H9 (cell line): ENCODE data around the gene KICS2. TPM values are rescaled to one million over a fixed set of nuclear protein-coding genes. Genes with fewer than 3 reads are reported as not detected.

Experiments
- DNase-seq: peaks from one replicate; pipeline ENCODE4 v3.0.0-alpha.2; 2017
- H2AFZ ChIP-seq: one replicate; pipeline ENCODE4 v1.6.1; 2013; ENCODE audit warnings: mild to moderate bottlenecking, low read length, control low read depth, moderate library complexity
- H2AK5ac ChIP-seq: 2 replicates; pipeline ENCODE4 v1.6.1; 2013; ENCODE audit warnings: low read length, control low read depth, mixed read lengths; ENCODE audit not compliant: insufficient read length
- H2BK120ac ChIP-seq: one replicate; pipeline ENCODE4 v1.6.1; 2013; ENCODE audit warnings: low read depth, mild to moderate bottlenecking, low read length, control low read depth, inconsistent platforms; ENCODE audit not compliant: poor library complexity, severe bottlenecking
- H2BK12ac ChIP-seq: 2 replicates; pipeline ENCODE4 v1.6.1; 2013; ENCODE audit warnings: low read length, control low read depth, mixed read lengths, low read depth; ENCODE audit not compliant: insufficient read length
- H2BK15ac ChIP-seq: 2 replicates; pipeline ENCODE4 v1.6.1; 2013; ENCODE audit warnings: low read depth, low read length, control low read depth
- H2BK20ac ChIP-seq: one replicate; pipeline ENCODE4 v1.6.1; 2013; ENCODE audit warnings: low read depth, mild to moderate bottlenecking, low read length, control low read depth, inconsistent platforms; ENCODE audit not compliant: poor library complexity, severe bottlenecking
- H2BK5ac ChIP-seq: 2 replicates; pipeline ENCODE4 v1.6.1; 2013; ENCODE audit warnings: low read length, control low read depth, mixed read lengths; ENCODE audit not compliant: insufficient read length
- H3K14ac ChIP-seq: 2 replicates; pipeline ENCODE4 v1.6.1; 2013; ENCODE audit warnings: low read length, control low read depth; ENCODE audit not compliant: insufficient read depth
- H3K18ac ChIP-seq: 2 replicates; pipeline ENCODE4 v1.6.1; 2013; ENCODE audit warnings: low read depth, mild to moderate bottlenecking, mixed read lengths, low read length, control low read depth; ENCODE audit not compliant: insufficient read length
- H3K23ac ChIP-seq: 2 replicates; pipeline ENCODE4 v1.6.1; 2013; ENCODE audit warnings: low read length, control low read depth, mixed read lengths, low read depth; ENCODE audit not compliant: insufficient read length
- H3K23me2 ChIP-seq: 2 replicates; pipeline ENCODE4 v1.6.1; 2013; ENCODE audit warnings: low read depth, mild to moderate bottlenecking, mixed read lengths, low read length, control low read depth; ENCODE audit not compliant: insufficient read length, poor library complexity, severe bottlenecking
- H3K27ac ChIP-seq: 2 replicates; pipeline ENCODE4 v1.5.1; 2013; ENCODE audit warnings: low read length, control low read depth, mixed read lengths, low read depth; ENCODE audit not compliant: insufficient read length
- H3K27me3 ChIP-seq: 2 replicates; pipeline ENCODE4 v1.6.1; 2013; ENCODE audit warnings: low read length, control low read depth, inconsistent platforms; ENCODE audit not compliant: insufficient read depth
- H3K4ac ChIP-seq: 2 replicates; pipeline ENCODE4 v1.6.1; 2013; ENCODE audit warnings: low read depth, mild to moderate bottlenecking, control low read depth, inconsistent platforms, low read length, moderate library complexity
- H3K4me1 ChIP-seq: 2 replicates; pipeline ENCODE4 v1.6.1; 2013; ENCODE audit warnings: low read length, control low read depth, inconsistent platforms; ENCODE audit not compliant: insufficient read depth
- H3K4me2 ChIP-seq: 2 replicates; pipeline ENCODE4 v1.6.1; 2013; ENCODE audit warnings: low read length, control low read depth, mixed read lengths; ENCODE audit not compliant: insufficient read length, insufficient read depth
- H3K56ac ChIP-seq: 2 replicates; pipeline ENCODE4 v1.6.1; 2013; ENCODE audit warnings: low read depth, mild to moderate bottlenecking, mixed read lengths, low read length, control low read depth; ENCODE audit not compliant: insufficient read length
- H3K79me1 ChIP-seq: 2 replicates; pipeline ENCODE4 v1.6.1; 2013; ENCODE audit warnings: low read depth, mild to moderate bottlenecking, moderate library complexity, low read length, control low read depth, inconsistent platforms; ENCODE audit not compliant: insufficient read depth, poor library complexity, severe bottlenecking
- H3K79me2 ChIP-seq: 2 replicates; pipeline ENCODE4 v1.6.1; 2013; ENCODE audit warnings: low read length, control low read depth, inconsistent platforms; ENCODE audit not compliant: insufficient read depth
- H3K9ac ChIP-seq: 2 replicates; pipeline ENCODE4 v1.6.1; 2013; ENCODE audit warnings: low read length, control low read depth, mixed read lengths; ENCODE audit not compliant: insufficient read length; ENCODE audit errors: extremely low read depth
- H3K9me3 ChIP-seq: one replicate; pipeline ENCODE4 v1.6.1; 2013; ENCODE audit warnings: low read depth, low read length, inconsistent platforms; ENCODE audit not compliant: control insufficient read depth
- H3T11ph ChIP-seq: one replicate; pipeline ENCODE4 v1.6.1; 2013; ENCODE audit warnings: mild to moderate bottlenecking, low read length, control low read depth, inconsistent platforms
- H4K20me1 ChIP-seq: one replicate; pipeline ENCODE4 v1.6.1; 2013; ENCODE audit not compliant: control insufficient read depth, insufficient read length, insufficient read depth
- H4K5ac ChIP-seq: 2 replicates; pipeline ENCODE4 v1.6.1; 2013; ENCODE audit warnings: low read depth, mild to moderate bottlenecking, mixed read lengths, low read length, control low read depth; ENCODE audit not compliant: insufficient read length
- H4K8ac ChIP-seq: replicated peaks from 2 replicates; pipeline ENCODE4 v1.6.1; 2013; ENCODE audit warnings: low read length, control low read depth, mixed read lengths, low read depth; ENCODE audit not compliant: insufficient read length
- H4K91ac ChIP-seq: 2 replicates; pipeline ENCODE4 v1.6.1; 2013; ENCODE audit warnings: low read depth, mild to moderate bottlenecking, moderate library complexity, mixed read lengths, low read length, control low read depth; ENCODE audit not compliant: insufficient read length
- H3K27ac Mint-ChIP-seq, 3 experiments: 2 replicates in 2 of 3; 3 replicates in 1 of 3; pipeline ENCODE4 v1.8.0; 2020 to 2021; ENCODE audit warnings: mixed read lengths in 3 of 3, mild to moderate bottlenecking in 1 of 3, moderate library complexity in 1 of 3
- H3K27me3 Mint-ChIP-seq: 2 replicates; pipeline ENCODE4 v1.8.0; 2021; ENCODE audit warnings: low read depth, mild to moderate bottlenecking, moderate library complexity, mixed read lengths
- H3K36me3 Mint-ChIP-seq, 3 experiments: 2 replicates in 2 of 3; 3 replicates in 1 of 3; pipeline ENCODE4 v1.8.0; 2020 to 2021; ENCODE audit warnings: low read depth in 3 of 3, mixed read lengths in 3 of 3; ENCODE audit not compliant: insufficient read depth in 1 of 3
- H3K4me1 Mint-ChIP-seq, 2 experiments: 2 replicates each; pipeline ENCODE4 v1.8.0; 2020; ENCODE audit warnings: mixed read lengths in 2 of 2
- H3K4me3 Mint-ChIP-seq, 2 experiments: 2 replicates in 1 of 2; 3 replicates in 1 of 2; pipeline ENCODE4 v1.8.0; 2020 to 2021; ENCODE audit warnings: mild to moderate bottlenecking in 2 of 2, mixed read lengths in 2 of 2, moderate library complexity in 1 of 2
- H3K9me3 Mint-ChIP-seq, 2 experiments: 2 replicates in 1 of 2; 3 replicates in 1 of 2; pipeline ENCODE4 v1.8.0; 2020; ENCODE audit warnings: mild to moderate bottlenecking in 2 of 2, mixed read lengths in 2 of 2, moderate library complexity in 1 of 2
- CTCF ChIP-seq: fragments of 200-600 bp; sonication (generic); conservative IDR thresholded peaks from 3 replicates; pipeline ENCODE4 v1.8.0; 2021; ENCODE audit warnings: antibody characterized with exemption, mild to moderate bottlenecking
- WGBS: extraction: QIAGEN DNeasy Blood & Tissue Kit; methylation state at CpG from one replicate; pipeline ENCODE4 v1.1.7; 2013; ENCODE audit warnings: missing lambda C conversion rate, low lambda C conversion rate, mixed read lengths; ENCODE audit not compliant: insufficient read length; ENCODE audit errors: extremely low coverage; 5-methylcytosine and 5-hydroxymethylcytosine counted together
- total RNA-seq: library from RNA; stranded (reverse); gene quantifications from 2 replicates; pipeline ENCODE4 v1.2.1, GENCODE V29; 2021

The KICS2 gene
- total RNA-seq, 1 experiment from 2014 or later, result 7.3 TPM

GRCh38 chr12:64220046-64220445 lies 2.0 kb downstream of the KICS2 start:
- H3T11ph ChIP-seq, result no peak overlapping the region
- H2BK5ac ChIP-seq, result no peak overlapping the region
- H2AK5ac ChIP-seq, result no peak overlapping the region
- H3K9ac ChIP-seq, result no peak overlapping the region
- peak overlapping the region; percentile 31 for H3K4me2 ChIP-seq
- no peak overlapping the region for H3K27ac Mint-ChIP-seq
- no peak overlapping the region for H4K91ac ChIP-seq
- H3K9me3 Mint-ChIP-seq, result no peaks in the 10 kb centered on the region
- no peak overlapping the region for H3K14ac ChIP-seq
- H3K4me1 ChIP-seq, result peaks cover 3% of the 10 kb centered on the region
- H2AFZ ChIP-seq, result no peak overlapping the region
- TF ChIP-seq CTCF, result no peak
- H4K20me1 ChIP-seq, result no peaks in the 10 kb centered on the region
- no CpG with 5 or more reads among the region's 3 CpGs for WGBS
- H3K27me3 Mint-ChIP-seq, result no peaks in the 10 kb centered on the region
- H3K4me1 Mint-ChIP-seq, result peaks cover 28 to 31% of the 10 kb centered on the region in 2 experiments
- peak overlapping the region in 1 of 2 experiments; percentile 33; a peak in 2 of 5 replicates for H3K4me3 Mint-ChIP-seq
- no peak overlapping the region for H2BK15ac ChIP-seq
- no peaks in the 10 kb centered on the region for H3K23me2 ChIP-seq
- no peak overlapping the region for H3K23ac ChIP-seq
- H2BK120ac ChIP-seq, result no peak overlapping the region
- H3K4ac ChIP-seq, result no peak overlapping the region
- H4K8ac ChIP-seq, result no peak overlapping the region
- H3K79me1 ChIP-seq, result no peaks in the 10 kb centered on the region
- no peak for DNase-seq
- no peaks in the 10 kb centered on the region for H3K79me2 ChIP-seq
- no peak overlapping the region for H2BK12ac ChIP-seq
- no peaks in the 10 kb centered on the region for H3K27me3 ChIP-seq
- no peak overlapping the region for H4K5ac ChIP-seq
- H3K56ac ChIP-seq, result no peak overlapping the region
- no peaks in the 10 kb centered on the region; a peak in 1 of 7 replicates for H3K36me3 Mint-ChIP-seq
- H3K27ac ChIP-seq, result no peak overlapping the region
- no peak overlapping the region for H3K18ac ChIP-seq
- no peaks in the 10 kb centered on the region for H3K9me3 ChIP-seq
- no peak overlapping the region for H2BK20ac ChIP-seq
